Left hindlimb (tissue), 1 donor: ENCODE data around the gene OGA.

Experiments used
- DNase-seq: peaks from one replicate; pipeline ENCODE4 v3.0.0-alpha.2; 2018

Gene OGA

GRCh38 chr10:101749047-101750016, 68.9 kb downstream of the OGA start:
- DNase-seq = no peak

- DNase-seq = no peak
Measured at GRCh38 chr10:101748496-101748895, 69.7 kb downstream of the OGA start.

DNA sequence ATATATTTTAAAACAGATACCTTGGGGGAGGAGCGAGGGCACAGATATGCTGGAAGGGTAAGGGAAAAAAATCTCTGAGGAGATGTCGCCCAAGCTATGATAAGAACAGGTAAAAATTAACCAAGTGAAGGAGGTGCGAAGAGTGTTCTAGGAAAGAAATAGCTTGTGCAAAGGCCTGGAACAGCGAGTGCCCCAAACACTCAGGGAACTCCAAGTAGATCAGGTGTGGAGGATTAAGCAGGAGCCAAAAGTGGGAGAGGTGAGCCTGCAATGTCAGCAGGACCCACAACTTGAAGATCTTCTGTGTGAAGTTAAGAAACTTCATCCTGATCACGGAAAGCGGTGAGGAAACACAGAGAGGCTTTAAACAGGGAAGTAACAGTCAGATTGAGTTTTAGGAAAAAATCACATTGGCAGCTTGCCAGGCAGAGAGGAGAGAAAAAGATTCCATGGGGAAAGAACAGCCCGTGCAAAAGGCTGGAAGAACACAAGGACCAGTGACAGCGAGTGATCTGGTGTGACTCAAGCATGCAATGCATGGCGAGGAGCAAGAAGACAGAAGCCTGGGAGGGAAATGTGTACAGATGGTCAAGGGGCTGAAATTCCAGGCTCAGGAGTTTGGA, 73.1 kb downstream of the OGA start:
- DNase-seq = no peak

DNA sequence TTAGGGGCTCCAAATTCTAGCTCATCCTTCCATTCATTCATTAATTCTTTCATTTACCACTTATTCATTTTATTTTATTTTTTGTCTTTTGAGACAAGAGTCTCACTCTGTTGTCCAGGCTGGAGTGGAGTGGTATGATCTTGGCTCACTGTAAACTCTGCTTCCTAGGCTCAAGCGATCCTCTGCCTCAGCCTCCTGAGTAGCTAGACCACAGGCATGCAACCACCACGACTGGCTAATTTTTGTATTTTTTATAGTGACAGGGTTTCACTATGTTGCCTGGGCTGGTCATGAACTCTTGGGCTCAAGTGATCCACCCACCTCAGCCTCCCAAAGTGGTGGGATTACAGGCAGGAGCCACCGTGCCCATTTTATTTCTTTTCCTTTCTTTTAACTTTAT, 74.0 kb downstream of the OGA start:
- DNase-seq = no peak

DNA sequence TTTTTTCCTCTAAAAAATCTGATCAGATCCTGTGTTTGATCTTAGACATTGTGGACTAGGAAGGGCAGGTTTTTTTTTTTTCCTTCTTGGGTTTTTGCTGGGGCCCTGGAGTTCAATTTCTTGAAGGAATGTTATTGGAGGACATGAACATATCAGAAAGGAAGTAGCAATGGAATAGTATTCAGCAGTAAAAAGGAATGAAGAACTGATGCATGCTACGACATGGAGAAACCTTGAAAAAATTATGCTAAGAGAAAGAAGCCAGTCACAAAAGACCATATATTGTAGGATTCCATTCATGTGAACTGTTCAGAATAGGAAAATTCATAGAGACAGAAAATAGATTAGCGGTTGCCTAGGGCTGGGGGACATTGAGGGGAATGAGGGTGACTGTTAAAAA, 76.3 kb downstream of the OGA start:
- DNase-seq = no peak

DNA sequence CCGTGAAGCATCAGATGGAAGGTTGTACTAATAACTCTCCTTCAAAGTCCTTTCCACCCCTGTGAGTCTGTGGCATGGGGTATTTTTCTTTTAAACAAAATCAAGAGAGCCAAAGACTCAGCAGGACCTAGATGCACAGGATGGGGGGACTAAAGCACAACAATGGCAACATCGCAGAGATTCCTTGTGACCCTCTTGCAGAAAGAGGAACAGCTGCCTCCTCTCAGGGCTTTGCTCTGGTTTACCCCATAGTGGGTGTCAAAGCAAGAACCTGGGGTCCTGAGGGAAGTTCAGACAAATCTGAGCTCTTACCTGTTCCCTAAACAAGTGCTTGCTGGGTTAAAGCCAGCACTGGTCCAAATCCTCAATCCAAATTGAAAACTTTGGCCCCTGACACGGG, 81.6 kb downstream of the OGA start:
- DNase-seq = no peak
